SU-DHL-6 (cell line): ENCODE results near the gene STPG2.

Experiments used
- H2AFZ ChIP-seq: fragments of 200-600 bp; sonication (generic); 2 replicates; pipeline ENCODE4 v1.6.1; 2014; ENCODE audit warnings: low read depth, mild to moderate bottlenecking, moderate library complexity, mixed read lengths, antibody characterized with exemption, low read length; ENCODE audit not compliant: severe bottlenecking
- H3F3A ChIP-seq: fragments of 200-600 bp; shearing (Covaris generic); 2 replicates; pipeline ENCODE4 v1.6.0; 2016; ENCODE audit warnings: antibody characterized with exemption, mild to moderate bottlenecking; ENCODE audit not compliant: insufficient read depth
- H3K27ac ChIP-seq: fragments of 200-600 bp; sonication (generic); 2 replicates; pipeline ENCODE4 v1.5.1; 2016; ENCODE audit warnings: low read depth, mild to moderate bottlenecking, low read length, moderate library complexity, mixed read lengths
- H3K27me3 ChIP-seq: fragments of 200-600 bp; sonication (generic), shearing (Covaris generic); 2 replicates; pipeline ENCODE4 v1.6.0; 2014; ENCODE audit warnings: mild to moderate bottlenecking, low read length
- H3K36me3 ChIP-seq: fragments of 200-600 bp; sonication (generic); 2 replicates; pipeline ENCODE4 v1.6.1; 2014; ENCODE audit warnings: mild to moderate bottlenecking, low read length, mixed read lengths
- H3K4me2 ChIP-seq: fragments of 300-600, 200-600 bp; shearing (Covaris generic), sonication (generic); 2 replicates; pipeline ENCODE4 v1.6.0; 2014; ENCODE audit warnings: low read length, low read depth, mild to moderate bottlenecking; ENCODE audit not compliant: poor library complexity, severe bottlenecking
- H3K4me3 ChIP-seq: fragments of 200-600 bp; sonication (generic); 2 replicates; pipeline ENCODE4 v1.5.1; 2014; ENCODE audit warnings: antibody characterized with exemption, low read length, mild to moderate bottlenecking, mixed read lengths; ENCODE audit not compliant: insufficient read depth, poor library complexity, severe bottlenecking
- H3K79me2 ChIP-seq: fragments of 200-600 bp; sonication (generic); 2 replicates; pipeline ENCODE4 v1.6.1; 2014; ENCODE audit warnings: mild to moderate bottlenecking, low read length, moderate library complexity; ENCODE audit not compliant: insufficient read depth
- H3K9ac ChIP-seq: fragments of 200-600 bp; sonication (generic); 2 replicates; pipeline ENCODE4 v1.7.0; 2014; ENCODE audit warnings: mild to moderate bottlenecking, low read length
- H3K9me2 ChIP-seq: fragments of 200-600 bp; sonication (generic); replicated peaks from 2 replicates; pipeline ENCODE4 v1.6.1; 2014; ENCODE audit warnings: low read length; ENCODE audit not compliant: insufficient read depth
- H3K9me3 ChIP-seq: fragments of 200-600 bp; sonication (generic); 2 replicates; pipeline ENCODE4 v1.6.1; 2014; ENCODE audit warnings: low read length, mixed read lengths; ENCODE audit not compliant: insufficient read depth
- H4K20me1 ChIP-seq: fragments of 200-600 bp; sonication (generic); 2 replicates; pipeline ENCODE4 v1.6.1; 2014; ENCODE audit warnings: low read depth, mild to moderate bottlenecking, antibody characterized with exemption, low read length, moderate library complexity, mixed read lengths
- CTCF ChIP-seq: fragments of 200-600 bp; sonication (generic); IDR thresholded peaks from one replicate; pipeline ENCODE4 v1.5.1; 2017; ENCODE audit warnings: antibody characterized with exemption, mild to moderate bottlenecking, low read length, moderate library complexity; ENCODE audit not compliant: insufficient read depth, poor library complexity, severe bottlenecking
- EZH2phosphoT487 ChIP-seq: fragments of 200-600 bp; sonication (generic), shearing (Covaris generic); conservative IDR thresholded peaks from 2 replicates; pipeline ENCODE4 v1.6.1; 2018; ENCODE audit warnings: mild to moderate bottlenecking, antibody characterized with exemption, low read length, moderate library complexity, mixed read lengths

Gene STPG2

GRCh38 chr4:98125585-98125984, 17.7 kb downstream of the STPG2 start:
- Histone ChIP-seq H4K20me1 (no peaks in the 10 kb centered on the region), H3K9me2 (no peaks in the 10 kb centered on the region), H3K9ac (no peak overlapping the region), H3K9me3 (no peaks in the 10 kb centered on the region), H3K79me2 (no peaks in the 10 kb centered on the region), H3K27me3 (no peaks in the 10 kb centered on the region), H3K27ac (no peak overlapping the region), H3F3A (no peaks in the 10 kb centered on the region), H3K4me2 (no peak overlapping the region), H3K4me3 (no peak overlapping the region), H2AFZ (no peak overlapping the region), H3K36me3 (no peaks in the 10 kb centered on the region)
- TF ChIP-seq CTCF (no peak), EZH2phosphoT487 (no peak)

DNA sequence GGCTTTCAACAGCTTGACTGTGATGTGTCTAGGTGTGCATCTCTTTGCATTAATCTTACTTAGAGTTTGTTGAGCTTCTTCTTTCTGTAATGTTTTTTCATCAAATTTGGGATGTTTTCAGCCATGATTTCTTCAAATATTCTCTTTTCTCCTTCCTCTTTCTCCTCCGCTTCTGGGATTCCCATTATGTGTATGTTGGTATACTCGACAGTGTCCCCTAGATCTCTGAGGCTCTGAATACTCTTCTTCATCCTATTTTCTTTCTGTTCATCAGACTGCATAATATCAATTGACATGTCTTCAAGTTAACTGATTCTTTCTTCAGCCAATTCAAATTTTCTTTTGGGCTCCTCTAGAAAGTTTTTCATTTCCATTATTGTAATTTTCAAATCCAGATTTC, 25.9 kb downstream of the STPG2 start:
- no peak overlapping the region for H3K4me3 ChIP-seq
- no peaks in the 10 kb centered on the region for H3K27me3 ChIP-seq
- H3K4me2 ChIP-seq, result no peak overlapping the region
- H2AFZ ChIP-seq, result no peak overlapping the region
- H3K36me3 ChIP-seq, result no peaks in the 10 kb centered on the region
- H3K79me2 ChIP-seq, result no peaks in the 10 kb centered on the region
- H4K20me1 ChIP-seq, result no peaks in the 10 kb centered on the region
- TF ChIP-seq EZH2phosphoT487 (no peak), CTCF (no peak)
- H3F3A ChIP-seq, result no peaks in the 10 kb centered on the region
- H3K9me2 ChIP-seq, result no peaks in the 10 kb centered on the region
- H3K27ac ChIP-seq, result no peak overlapping the region
- no peaks in the 10 kb centered on the region for H3K9me3 ChIP-seq
- H3K9ac ChIP-seq, result no peak overlapping the region

GRCh38 chr4:98113012-98113411, 30.3 kb downstream of the STPG2 start:
- Histone ChIP-seq H3K27ac (no peak overlapping the region), H3K4me2 (no peak overlapping the region), H3K36me3 (no peaks in the 10 kb centered on the region), H3K4me3 (no peak overlapping the region), H2AFZ (no peak overlapping the region), H3K9ac (no peak overlapping the region), H3F3A (no peaks in the 10 kb centered on the region), H3K9me2 (no peaks in the 10 kb centered on the region), H3K79me2 (no peaks in the 10 kb centered on the region), H4K20me1 (no peaks in the 10 kb centered on the region), H3K27me3 (no peaks in the 10 kb centered on the region), H3K9me3 (no peaks in the 10 kb centered on the region)
- TF ChIP-seq EZH2phosphoT487 (no peak), CTCF (no peak)

- no peaks in the 10 kb centered on the region for H3K79me2 ChIP-seq
- no peak overlapping the region for H3K9ac ChIP-seq
- H4K20me1 ChIP-seq, result no peaks in the 10 kb centered on the region
- no peaks in the 10 kb centered on the region for H3K9me3 ChIP-seq
- no peak overlapping the region for H3K4me2 ChIP-seq
- H3K4me3 ChIP-seq, result no peak overlapping the region
- H3F3A ChIP-seq, result no peaks in the 10 kb centered on the region
- no peaks in the 10 kb centered on the region for H3K36me3 ChIP-seq
- H2AFZ ChIP-seq, result no peak overlapping the region
- H3K9me2 ChIP-seq, result no peaks in the 10 kb centered on the region
- no peaks in the 10 kb centered on the region for H3K27me3 ChIP-seq
- H3K27ac ChIP-seq, result no peak overlapping the region
- TF ChIP-seq EZH2phosphoT487 (no peak), CTCF (no peak)
Measured at GRCh38 chr4:98110929-98111328, 32.3 kb downstream of the STPG2 start.
